GM19351 (cell line): ENCODE measurements around the gene BRMS1.
"Not testable (repeated sequence)": the region's sequence is repeated elsewhere in the genome, so short reads cannot be mapped to it uniquely, and the experiment has no call there.

Source experiments
- ATAC-seq: cut with Tn5 transposase; IDR thresholded peaks from one replicate; pipeline ENCODE4 v1.9.1; 2021; ENCODE audit warnings: mild to moderate bottlenecking, moderate library complexity; ENCODE audit not compliant: unreplicated experiment

The BRMS1 gene

DNA sequence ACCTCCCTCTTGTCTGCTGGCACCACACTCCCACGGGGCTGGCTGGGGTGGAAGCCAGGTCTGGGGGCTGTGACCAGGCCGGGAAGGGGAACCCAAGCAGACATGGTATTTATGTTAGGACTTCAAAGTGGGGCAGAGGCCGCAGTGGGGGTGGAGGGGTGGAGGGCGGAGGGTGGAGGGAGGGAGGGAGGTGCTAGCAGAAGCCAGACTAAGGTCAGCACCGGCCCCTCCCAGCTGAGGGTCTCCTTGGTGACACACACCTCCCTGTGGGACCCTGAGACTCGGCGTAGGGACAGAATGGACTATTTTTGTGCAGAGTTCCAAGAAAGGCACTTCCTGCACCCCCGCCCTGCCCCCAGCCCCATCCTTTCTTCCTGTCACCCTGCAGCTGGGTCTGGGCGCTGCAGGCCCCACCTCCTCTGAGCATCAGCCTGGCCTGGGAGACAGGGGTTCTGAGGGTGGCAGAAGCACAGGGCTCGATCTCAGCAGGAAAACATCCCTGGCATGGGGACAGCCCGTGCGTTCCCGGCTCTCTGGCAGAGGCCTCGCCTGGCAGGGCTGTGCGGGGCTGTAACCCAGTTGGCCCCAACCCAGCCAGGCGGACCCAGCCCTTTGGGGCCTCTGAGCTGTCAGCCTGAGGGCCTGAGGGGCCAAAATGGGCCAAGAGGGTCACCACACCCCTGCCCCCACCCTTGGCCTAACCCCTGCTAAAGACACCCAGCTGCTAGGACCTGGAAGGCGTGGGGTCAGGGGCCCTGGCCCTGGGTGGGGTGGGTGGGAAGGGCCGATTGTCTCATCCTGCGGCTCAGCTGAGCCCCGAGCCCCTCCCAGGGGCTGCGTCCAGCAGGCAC, 18.4 kb downstream of the BRMS1 start:
- no peak for ATAC-seq

DNA sequence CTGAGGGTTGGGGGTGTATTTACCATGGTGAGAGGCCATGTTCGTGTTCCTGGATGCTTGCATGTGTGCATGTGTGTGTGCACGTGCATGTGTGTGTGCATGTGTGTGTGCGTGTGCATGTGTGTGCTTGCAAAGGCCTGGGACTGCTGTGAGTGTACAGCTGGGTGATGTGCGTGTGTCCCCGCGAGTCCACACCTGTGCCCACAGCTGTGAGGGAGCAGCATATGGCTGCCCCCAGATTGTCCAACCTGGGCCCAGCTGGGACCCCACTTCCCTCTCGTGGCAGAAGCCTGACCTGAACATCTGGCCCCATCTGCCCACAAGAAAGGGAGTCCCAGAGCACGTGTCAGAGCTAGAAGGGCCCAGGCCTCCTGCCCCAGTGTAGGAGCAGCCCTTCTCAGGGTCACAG, 19.6 kb downstream of the BRMS1 start:
- ATAC-seq = no peak

DNA sequence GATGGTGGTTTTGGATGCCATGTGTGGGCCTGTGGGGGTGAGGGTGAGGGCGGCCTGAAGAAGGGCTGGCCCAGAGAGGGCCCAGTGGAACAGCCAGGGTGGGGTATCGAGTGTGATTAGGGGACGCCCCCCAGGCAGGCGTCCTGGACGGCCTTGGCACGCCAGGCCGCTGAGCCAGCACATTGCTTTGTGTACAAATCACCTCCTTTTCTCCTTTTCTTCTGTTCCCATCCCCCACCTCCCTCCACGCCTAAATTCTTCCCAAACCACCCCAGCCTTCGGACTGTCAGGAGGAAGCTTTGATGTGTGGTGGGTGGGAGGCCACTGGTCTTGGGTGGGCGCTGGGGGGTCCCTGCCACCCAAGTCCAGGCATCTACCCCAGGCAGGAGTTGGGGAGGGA, 20.2 kb downstream of the BRMS1 start:
- ATAC-seq = no peak

GRCh38 chr11:66323684-66324083, 21.2 kb downstream of the BRMS1 start:
- no peak for ATAC-seq

DNA sequence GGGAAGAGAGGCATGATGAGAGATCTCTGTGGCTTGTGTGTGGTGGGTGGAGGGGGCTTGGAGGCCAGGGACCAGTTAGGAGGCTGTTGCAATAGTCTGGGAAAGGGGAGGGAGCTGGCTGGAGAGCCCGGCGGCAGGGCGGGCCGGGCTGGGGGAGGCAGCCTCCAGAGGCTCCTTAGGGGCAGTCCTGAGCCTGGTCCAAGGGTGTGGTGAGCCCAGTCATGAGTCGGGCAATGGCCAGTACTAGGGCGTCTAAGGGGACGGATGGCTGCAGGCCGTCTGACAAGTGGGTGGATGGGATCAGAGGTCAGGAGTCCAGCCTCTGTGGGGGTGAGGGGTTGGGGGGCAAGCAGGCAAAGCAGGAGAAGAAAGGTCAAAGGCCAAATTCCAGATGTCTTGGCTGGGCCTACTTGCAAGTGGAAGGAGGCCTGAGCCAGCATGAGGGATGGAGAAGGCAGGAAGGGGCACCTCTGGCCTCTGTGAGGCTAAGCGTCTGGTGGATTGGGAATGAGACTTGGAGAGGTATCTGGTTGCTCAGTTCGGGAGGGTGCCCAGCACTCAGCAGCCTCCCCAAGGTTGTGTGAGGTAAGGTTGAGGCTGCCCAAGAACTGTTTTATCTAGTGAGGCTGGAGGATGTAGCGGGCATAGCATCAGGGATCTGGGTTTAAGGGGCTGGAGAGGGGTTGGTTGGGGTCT, 22.0 kb downstream of the BRMS1 start:
- ATAC-seq = no peak

- ATAC-seq = no peak
Observed at GRCh38 chr11:66321606-66322005, 23.3 kb downstream of the BRMS1 start.

GRCh38 chr11:66320748-66321147, 24.2 kb downstream of the BRMS1 start:
- ATAC-seq = not testable (repeated sequence)

GRCh38 chr11:66320289-66320688, 24.6 kb downstream of the BRMS1 start:
- ATAC-seq = not testable (repeated sequence)

GRCh38 chr11:66318600-66318970, 26.3 kb downstream of the BRMS1 start:
- ATAC-seq = no peak

- no peak for ATAC-seq
Observed at GRCh38 chr11:66317723-66318599, 26.9 kb downstream of the BRMS1 start.

GRCh38 chr11:66317322-66317722, 27.6 kb downstream of the BRMS1 start:
- no peak for ATAC-seq

- ATAC-seq = no peak
Observed at GRCh38 chr11:66316849-66317251, 28.1 kb downstream of the BRMS1 start, which contains the start of gene CD248. Gene CD248 (minus strand): TSS chr11:66317044. CDS start chr11:66317027, 17 bp downstream.

- ATAC-seq = no peak
Observed at GRCh38 chr11:66315921-66316811, 28.7 kb downstream of the BRMS1 start.

- no peak for ATAC-seq
Observed at GRCh38 chr11:66315498-66315885, 29.4 kb downstream of the BRMS1 start.

GRCh38 chr11:66314561-66315497, 30.1 kb downstream of the BRMS1 start:
- no peak for ATAC-seq

GRCh38 chr11:66314186-66314501, 30.8 kb downstream of the BRMS1 start:
- ATAC-seq = no peak

DNA sequence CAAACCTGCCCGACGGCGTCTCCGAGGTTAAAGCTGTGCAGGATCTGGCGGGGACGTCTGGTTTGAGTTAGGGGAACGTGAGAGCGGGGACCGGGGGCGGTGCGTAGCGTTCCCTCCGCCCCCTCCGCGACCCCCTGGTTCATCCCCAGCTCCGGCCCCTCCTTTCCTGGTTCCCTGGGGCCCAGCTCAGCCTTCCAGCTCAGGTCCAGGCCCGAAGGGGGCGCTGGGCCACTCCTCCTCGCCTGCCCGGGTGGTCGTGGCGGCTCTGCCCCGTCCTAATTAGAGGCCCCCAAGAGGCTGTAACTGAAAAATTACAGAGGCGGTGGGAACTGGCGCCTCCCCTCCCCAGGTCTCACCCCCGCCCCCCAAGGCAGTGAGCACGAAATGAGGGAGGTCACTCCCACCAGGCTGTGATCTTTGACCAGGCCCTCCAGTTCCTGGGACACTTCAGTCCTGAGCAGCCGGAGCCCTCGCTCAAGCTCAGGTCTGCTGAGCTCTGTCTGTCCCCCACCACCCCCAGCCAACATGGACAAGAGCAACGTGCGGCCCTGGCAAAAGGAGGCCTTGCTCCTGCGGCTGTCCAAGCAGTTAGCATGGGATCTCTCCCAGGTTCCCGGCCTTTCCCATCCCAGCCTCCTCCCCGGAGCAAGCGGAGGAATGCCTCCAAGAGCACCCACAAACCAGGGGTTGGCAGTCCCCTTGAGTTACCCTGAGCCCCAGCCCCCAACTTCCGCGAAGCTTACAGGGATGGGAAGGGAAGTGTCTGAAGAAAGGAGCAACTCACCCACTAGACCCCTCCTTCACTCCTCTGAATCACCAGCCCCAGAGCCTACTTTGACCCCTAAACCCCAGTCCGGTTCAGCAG, 31.4 kb downstream of the BRMS1 start:
- no peak for ATAC-seq

GRCh38 chr11:66312549-66313320, 32.2 kb downstream of the BRMS1 start:
- ATAC-seq = peak; percentile 81
